NCI-H82 treated with DMSO at 0.1 percent for 48 hours (cell line): ENCODE measurements around the gene DHX29.
"Not testable (repeated sequence)": the region's sequence is repeated elsewhere in the genome, so short reads cannot be mapped to it uniquely, and the experiment has no call there.

ENCODE experiments used
- DNase-seq: peaks from one replicate; lab custom pipeline; 2025; ENCODE audit not compliant: unreplicated experiment; lab: John Stamatoyannopoulos, UW

The DHX29 gene

DNA sequence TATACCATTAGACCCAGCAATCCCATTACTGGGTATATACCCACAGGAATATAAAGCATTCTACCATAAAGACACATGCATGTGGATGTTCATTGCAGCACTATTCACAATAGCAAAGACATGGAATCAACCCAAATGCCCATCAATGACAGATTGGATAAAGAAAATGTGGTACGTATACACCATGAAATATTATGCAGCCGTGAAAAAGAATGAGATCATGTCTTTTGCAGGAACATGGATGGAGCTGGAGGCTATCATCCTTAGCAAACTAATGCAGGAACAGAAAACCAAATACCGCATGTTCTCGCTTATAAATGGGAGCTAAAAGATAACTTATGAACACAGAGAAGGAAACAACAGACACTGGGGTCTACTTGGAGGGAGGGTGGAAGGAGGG lies 10.7 kb upstream of the DHX29 start:
- not testable (repeated sequence) for DNase-seq

DNA sequence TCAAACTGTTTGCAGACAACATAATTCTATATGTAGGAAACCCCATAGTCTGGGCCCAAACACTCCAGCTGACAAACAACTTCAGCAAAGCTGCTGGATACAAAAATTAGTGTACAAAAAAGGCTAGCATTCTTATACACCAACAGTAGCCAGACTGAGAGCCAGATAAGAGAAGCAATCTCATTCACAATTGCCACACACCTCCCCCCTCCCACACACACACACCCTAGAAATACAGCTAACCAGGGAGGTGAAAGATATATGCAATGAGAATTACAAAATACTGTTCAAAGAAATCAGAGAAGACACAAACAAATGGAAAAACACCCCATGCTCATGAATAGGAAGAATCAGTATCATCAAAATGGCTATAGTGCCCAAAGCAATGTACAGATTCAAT lies 9.3 kb upstream of the DHX29 start:
- DNase-seq, result no peak

DNA sequence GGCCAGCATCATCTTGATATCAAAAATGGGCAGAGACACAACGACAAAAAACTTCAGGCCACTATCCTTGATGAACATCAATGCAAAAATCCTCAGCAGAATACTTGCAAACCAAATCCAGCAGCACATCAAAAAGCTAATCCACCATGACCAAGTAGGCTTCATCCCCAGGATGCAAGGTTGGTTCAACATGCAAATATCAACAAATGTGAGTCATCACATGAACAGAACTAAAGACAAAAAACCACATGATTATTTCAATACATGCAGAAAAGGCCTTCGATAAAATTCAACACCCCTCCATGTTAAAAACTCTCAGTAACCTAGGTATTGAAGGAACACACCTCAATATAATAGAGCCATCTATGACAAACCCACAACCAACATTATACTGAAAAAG lies 8.8 kb upstream of the DHX29 start:
- no peak for DNase-seq

DNA sequence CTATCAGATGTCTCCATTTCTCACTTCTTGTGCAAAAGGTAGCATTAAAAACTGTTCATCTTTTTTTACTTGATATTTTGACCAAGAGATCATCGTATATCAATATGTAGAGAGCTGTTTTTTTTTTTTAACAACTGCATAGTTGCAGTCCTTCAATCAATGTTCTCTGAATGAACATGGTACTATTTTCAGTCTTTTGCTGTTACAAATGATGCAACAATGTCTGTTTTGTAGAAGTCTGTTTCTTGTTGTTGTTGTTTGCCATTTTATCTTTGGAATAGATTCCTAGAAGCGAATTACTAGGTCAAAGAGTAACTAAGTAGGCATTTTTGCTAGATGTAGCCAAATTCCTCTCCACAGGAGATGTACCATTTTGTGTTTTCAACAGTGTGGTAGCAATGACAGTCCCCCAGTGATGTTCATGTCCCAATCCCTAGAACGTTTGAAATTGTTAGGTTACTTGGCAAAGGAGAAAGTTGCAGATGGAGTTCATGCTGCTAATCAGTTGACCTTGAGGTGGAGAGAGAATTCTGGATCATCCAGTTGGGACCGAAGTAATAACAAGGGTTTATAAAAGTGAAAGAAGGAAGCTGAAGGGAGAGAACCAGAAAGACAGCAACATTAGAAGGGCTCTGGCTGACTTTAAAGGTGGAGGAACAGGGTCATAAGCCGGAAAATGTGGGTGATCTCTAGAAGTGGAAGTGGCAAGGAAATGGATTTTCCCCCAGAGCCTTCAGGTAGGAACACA lies 6.5 kb upstream of the DHX29 start:
- DNase-seq, result no peak

DNA sequence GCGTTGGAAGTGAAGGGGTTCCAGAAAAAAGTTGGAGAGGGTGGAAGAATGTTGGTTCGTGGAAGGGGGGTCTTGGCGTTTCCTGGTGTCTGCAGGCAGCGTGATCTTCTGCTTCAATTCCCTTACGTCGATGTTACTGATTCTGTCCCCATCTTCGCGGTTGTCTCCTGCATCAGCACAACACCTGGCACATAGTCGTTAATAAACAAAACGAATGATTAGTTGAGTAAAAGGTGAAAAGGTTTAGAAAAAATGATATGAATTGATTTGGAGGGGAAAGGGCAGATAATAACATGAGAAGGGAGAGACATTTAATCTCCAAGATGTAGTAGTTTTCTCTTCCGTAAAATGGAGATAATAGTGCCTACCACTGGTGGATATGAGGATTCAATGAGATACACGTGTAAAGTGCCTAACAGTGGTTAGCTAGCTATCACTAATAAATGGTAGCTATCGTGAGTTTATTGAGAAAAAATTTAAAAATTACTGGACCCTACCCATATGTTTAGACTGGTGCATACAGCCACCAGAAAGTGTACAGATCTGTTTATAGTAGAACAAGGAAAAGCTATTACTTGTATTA lies 851 bp upstream of the DHX29 start:
- DNase-seq, result no peak

DNA sequence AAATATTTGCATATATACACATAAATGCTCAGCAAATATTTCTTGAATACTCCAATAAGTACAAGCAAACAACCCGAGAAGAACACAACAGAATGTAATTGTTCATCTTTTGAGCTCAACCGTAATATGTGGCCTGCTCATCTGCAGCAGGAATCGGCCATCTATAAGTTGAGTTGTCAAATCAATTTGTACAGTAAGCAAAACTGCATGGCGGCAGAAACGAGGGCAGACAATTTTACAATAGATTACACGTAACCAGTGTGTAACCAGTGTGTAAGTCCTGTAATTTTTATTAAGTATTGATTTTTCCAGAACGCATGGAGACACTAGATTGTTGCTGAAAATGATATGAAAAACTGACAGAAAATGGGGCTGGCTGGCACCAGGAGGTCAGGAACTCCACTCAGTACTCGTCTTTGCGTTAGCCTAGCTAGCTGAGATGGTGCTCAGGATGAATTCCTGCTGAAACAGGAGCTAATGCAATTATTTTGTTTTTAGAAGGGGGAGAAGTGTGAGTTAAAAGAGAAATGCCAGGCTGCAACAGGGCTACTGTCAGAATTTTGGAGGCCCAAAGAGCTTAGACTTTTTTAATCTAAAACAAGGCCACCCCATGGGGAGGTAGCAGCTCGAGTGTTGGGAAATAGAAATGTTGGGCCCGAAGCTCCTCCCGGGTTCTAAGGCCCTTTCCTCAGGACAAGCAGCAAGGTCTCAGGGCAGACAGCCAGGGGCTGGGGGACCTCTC lies 682 bp downstream of the DHX29 start:
- DNase-seq, result no peak

DNA sequence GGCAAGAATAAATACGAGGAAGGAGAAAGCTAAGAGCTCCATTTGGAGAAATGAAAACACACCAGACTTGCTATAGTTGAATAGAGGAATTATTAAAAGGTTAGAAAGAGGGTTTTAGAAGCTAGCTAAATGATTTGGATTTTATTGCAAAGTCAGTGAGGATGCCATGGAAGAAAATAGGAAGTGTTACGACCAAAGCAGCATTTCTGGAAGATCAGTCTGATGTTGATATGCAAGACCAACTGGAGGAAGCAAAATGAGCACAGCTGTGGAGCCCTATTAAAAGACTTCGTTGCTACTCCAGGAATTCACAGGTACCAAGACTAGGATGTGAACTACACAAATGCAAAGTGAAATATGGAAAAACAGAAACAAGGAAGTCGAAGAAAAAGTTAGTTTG lies 2.1 kb downstream of the DHX29 start:
- DNase-seq, result no peak

DNA sequence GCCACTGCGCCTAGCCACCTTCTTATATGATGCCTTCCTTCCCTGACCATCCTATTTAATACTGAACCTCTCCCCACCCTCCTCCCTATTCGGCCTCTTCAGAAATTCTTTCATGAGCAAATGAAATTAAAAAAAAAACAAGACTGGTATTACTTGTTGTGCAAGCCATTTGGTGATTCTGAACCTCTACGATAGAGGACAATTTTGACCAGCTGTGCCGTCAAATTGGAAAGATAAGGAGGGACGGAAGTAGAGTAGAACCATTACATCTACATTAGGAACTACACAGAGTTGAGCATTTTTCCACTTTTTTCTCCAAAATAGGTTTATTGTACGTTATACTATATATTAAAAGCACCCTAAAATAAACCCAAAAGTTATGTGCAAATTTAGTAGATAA lies 2.9 kb downstream of the DHX29 start:
- DNase-seq, result no peak

DNA sequence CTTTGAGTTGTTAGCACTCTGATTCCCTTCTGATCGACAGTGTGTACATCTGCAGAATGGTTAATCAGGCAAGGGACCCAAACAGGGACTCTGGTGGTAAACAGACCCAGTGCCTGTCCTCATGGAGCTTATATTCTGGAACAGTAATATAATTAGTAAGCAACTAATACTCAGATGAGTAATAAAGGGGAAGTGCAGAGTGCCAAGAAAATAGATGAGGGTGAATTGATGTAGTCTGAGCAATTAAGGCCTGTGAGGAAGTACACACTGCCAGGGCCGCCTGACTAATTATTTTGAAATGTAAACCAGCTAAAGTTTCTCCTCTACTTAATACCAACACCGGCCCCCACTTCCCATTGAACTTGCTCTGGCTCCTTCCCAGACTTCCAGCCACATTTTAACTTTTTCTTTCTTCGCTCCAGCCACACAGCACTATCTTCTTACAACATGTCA lies 4.2 kb downstream of the DHX29 start:
- DNase-seq, result no peak

DNA sequence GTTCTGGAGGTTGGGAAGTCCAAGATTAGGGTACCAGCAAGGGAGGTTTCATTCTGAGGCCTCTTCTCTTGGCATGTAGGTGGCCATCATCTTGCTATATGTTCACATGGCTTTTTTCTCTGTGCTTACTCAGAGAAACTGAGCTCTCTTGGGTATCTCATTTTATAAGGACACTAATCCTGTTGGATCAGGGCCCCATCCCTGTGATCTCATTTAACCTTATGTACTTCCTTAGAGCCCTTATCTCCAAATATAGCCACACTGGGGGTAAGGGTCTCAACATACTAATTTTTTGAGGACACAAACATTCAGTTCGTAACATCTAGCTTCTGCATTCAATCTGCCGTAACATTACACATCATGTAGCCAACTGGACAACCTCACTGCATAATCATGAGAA lies 6.6 kb downstream of the DHX29 start:
- DNase-seq, result no peak

DNA sequence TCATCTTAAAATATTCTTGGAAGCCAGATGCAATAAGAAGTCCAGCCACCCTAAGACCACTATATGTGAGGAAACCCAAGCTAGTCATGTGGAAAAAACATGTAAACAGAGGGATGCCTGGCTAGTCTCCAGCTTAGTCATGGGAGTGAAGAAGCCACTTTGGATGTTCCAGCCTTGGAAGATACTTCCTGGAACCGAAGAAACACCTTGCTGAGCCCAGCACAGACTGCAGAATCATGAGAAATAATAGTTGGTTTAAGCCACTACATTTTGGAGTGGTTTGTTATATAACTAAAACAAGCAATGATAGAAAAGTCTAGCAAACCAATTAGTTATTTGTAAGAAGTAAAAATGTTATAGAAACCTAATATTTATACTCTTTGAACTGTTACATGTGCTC lies 12.6 kb downstream of the DHX29 start:
- no peak for DNase-seq

DNA sequence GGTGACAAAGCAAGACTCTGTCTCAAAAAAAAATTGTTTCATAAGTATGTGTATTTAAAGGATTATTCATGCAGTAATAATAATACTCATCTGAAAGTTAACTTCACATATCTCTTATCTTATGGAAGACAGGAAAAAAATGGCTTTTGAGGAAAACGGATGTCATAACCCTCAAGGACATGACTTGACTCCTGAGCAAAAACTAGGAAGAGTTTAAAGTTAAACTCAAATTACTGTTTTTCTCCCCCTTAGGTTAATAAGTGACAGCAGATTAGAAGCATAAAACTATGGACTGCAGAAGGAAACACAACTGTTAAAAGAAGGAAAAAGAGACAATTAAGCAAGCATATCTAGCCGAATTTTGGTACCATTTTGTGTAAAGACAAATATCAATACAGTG lies 16.5 kb downstream of the DHX29 start:
- DNase-seq, result no peak

DNA sequence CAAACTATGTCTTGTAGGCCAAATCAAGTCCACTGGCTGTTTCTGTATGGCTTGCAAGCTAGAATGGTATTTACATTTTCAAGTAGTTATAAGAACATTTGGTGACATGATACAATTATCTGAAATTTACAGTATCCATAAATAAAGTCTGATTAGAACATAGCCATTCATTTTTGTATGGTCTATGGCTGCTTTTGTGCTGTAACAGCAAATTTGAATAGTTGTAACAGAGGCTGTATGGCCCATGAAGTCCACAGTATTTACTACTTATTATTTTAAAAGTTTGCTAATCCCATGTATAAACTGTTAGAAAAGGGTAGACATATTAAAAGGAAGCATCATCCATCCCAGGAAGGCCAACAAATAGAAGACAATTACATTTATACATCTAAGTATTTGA lies 17.7 kb downstream of the DHX29 start:
- no peak for DNase-seq

DNA sequence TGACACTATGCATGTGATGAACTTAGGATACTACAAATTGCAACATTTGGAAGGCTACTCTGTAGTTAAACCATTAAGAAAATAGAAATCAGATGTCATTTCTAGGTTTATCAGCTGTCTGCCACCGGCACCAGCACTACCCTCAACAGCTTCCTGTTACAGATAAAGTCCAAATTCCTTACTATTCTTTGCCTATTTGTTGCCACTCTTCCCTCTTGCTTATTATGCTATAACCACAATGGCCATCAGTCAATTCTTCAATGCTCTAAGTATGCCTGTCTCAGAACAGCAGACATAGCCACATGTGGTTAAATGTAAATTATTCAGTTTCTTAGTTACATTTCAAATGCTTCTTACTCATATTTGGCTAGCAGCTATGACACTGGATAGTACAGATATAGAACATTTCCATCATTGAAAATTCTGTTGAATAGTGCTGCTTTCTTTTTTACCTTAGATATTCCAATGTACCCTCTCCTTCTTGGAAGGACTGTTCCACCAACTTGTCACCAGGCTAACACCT lies 21.0 kb downstream of the DHX29 start:
- no peak for DNase-seq

DNA sequence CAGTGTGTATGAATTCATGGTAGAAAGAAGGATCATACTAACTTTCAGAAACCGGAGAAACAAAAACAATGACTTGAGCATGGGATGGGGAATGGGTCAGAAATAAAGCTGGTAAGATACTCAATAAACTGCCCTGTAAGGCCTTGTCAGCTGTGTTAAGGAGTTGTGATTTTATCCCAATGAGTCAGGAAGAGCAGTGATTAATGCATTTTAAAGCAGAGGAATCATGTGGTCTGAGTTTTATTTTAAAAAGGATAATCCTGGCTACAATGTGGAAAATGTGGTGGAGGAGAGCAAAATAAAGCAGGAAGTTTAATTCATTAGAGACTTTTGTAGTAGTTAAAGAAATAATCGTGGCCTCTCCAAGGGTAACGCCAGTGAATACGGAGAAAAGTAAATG lies 28.7 kb downstream of the DHX29 start:
- DNase-seq, result no peak

DNA sequence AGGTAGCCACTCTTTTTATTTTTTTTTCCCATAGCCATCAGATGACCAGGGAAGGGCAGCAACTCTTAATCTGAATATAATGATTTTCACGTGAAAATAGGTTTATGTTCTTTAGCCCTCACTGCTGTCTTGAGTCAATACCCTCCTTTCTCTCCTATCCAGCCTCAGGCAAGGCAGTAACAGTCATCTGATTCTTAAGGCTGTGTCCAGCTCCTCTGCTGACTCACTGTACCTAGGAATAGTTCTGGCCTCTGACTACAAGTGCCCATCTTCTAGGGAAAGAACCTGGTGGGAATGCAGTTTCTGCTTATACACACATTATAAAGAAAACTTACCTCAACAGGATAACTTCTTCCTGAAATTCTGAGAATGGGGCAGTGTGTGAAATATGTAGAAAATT lies 30.7 kb downstream of the DHX29 start:
- DNase-seq, result no peak

DNA sequence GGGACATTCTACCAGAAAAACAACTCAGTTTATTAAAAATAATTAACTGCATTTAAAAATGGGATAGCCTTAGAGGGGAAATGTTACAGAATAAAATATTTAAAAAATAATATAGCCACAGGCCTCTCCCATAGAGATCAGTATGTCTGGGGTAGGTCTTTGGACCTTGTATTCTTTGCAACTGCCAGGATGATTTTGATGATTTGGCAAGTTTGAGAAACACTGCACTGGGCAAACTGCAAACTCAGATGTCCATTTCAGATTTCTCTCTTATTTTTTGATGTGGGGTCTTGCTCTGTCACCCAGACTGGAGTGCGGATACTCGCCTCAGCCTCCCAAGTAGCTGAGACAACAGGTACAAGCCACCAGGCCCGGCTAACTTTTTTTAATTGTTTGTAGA lies 49.2 kb downstream of the DHX29 start:
- no peak for DNase-seq

DNA sequence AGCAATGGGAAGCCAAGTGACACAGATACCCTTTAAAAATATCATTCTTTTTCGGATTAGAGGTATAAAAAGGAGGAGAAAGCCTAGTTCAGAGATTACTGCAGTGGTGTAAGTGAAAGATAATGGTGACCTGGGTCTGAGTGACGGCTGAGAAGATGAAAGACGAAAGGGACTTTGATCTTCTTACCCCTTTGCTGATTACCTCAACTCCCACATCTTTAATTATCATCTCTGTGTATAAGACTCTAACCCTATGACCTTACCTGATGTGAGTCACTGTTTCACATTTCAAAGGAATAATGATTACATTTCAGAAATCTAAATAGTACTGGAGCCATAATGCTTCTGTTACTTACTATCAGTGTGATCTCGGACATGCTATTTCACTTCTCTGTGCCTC lies 52.7 kb downstream of the DHX29 start:
- no peak for DNase-seq

DNA sequence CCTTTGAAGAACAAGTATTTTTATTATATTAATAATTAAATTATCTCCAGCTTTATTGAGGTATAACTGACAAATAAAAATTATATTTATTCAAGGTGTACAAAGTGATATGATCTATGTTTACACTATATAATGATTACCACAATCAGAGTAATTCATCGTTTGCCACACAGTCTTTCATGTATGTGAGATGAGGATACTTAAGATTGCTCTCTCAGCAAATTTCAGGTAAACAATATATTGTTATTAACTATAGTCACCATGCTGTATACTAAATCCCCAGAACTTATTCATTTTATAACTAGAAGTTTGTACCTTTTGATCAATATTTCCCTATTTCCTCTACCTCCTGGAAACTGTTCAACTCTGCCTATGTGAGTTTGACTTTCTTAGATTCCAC lies 57.4 kb downstream of the DHX29 start:
- DNase-seq, result no peak

DNA sequence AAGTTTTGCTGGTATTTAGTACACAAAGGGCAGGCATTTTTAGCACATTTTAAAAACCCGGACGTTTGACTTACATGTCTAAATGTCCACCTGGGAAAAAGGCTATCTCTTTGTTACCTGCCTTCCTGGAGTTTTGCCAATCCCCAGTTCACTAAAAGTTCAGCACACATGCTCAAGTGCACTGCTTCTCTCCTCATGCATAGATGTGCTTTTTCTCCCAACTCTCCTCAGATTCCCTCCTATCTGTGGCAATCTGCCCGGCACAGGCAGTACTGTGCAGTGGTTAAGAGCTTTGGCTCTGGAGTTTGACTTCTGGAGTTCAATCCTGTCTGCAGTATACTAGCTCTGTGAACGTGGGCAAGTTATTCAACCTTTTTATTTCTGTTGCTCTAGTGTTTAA lies 65.7 kb downstream of the DHX29 start:
- DNase-seq, result no peak

DNA sequence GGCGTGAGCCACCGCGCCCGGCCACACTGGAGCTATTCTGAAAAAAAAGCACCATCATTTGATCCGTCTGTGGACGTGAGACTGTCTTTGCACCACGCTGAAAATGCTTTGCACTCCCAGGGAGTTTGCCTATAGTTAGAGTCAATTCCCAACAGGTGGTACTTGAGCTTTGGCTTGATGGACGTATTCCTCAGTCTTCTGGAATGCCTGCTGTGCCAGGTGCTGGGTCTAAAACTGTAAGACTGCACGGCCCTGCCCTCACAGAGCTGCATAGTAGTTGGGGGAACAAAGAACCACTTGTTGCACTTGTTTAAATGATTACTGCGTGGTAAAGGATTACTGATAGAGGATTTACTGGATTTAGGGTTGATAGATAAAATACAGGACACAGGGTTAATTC lies 70.7 kb downstream of the DHX29 start:
- no peak for DNase-seq

DNA sequence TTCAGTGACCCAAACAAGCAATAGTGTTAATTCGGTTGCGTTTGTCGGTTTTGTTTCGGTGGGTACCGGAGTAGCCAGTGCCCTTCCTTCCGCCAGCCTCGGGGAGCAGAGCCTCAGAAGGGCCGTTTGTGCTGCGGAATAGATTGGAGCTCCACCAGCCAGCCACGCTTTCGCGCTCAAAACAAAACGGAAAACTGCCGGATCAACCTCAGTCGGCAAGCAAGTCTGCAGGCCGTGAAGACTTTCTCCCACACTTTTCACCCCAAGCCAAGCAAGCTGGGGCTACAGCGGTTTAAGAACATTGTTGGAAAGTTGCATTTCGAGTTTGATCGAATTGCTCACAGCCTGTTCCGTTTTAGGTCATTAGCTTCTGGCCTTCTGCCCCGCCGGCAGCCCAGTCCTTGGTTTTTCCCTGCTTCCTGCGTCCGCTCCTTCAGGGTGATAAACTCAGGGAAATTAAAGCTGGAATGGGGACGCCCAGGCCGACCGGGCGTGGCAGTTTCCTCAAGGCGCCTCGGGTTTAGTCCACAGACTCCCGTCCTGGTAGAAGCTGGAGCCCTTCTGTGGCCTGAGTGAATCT lies 73.3 kb downstream of the DHX29 start:
- no peak for DNase-seq
